Measurements from ENCODE around the gene FBXL22.

The FBXL22 gene

GRCh38 chr15:63597038-63597790 lies at the start of gene FBXL22:
TSS of gene FBXL22 (plus strand) at chr15:63597387. CDS start at chr15:63597393, 6 bp downstream.
- DNase-seq (ENCODE audit: extremely low spot score, insufficient read length, low read depth) (no peak), FAIRE-seq (no peak)

GRCh38 chr15:63551400-63551799 lies 45.8 kb upstream of the FBXL22 start:
- DNase-seq (ENCODE audit: extremely low spot score, insufficient read length, low read depth) = no peak
- FAIRE-seq = no peak

- DNase-seq (ENCODE audit: extremely low spot score, insufficient read length, low read depth) (no peak), FAIRE-seq (peak; percentile 84)
Observed at GRCh38 chr15:63553388-63553791, 43.8 kb upstream of the FBXL22 start.

GRCh38 chr15:63554337-63554927 lies 42.8 kb upstream of the FBXL22 start:
- DNase-seq (ENCODE audit: extremely low spot score, insufficient read length, low read depth) = no peak
- peak; percentile 46 for FAIRE-seq

- no peak for FAIRE-seq
- no peak for DNase-seq (ENCODE audit: extremely low spot score, insufficient read length, low read depth)
Observed at GRCh38 chr15:63555507-63555906, 41.7 kb upstream of the FBXL22 start.

GRCh38 chr15:63556246-63556645 lies 40.9 kb upstream of the FBXL22 start:
- no peak for DNase-seq (ENCODE audit: extremely low spot score, insufficient read length, low read depth)
- FAIRE-seq = no peak

- DNase-seq (ENCODE audit: extremely low spot score, insufficient read length, low read depth) (no peak), FAIRE-seq (no peak)
Observed at GRCh38 chr15:63556736-63557135, 40.5 kb upstream of the FBXL22 start.

GRCh38 chr15:63559753-63560152 lies 37.4 kb upstream of the FBXL22 start:
- DNase-seq (ENCODE audit: extremely low spot score, insufficient read length, low read depth) = no peak
- FAIRE-seq = no peak

GRCh38 chr15:63560741-63561448 lies 36.3 kb upstream of the FBXL22 start:
- no peak for DNase-seq (ENCODE audit: extremely low spot score, insufficient read length, low read depth)
- peak; percentile 62 for FAIRE-seq

GRCh38 chr15:63564093-63564492 lies 33.1 kb upstream of the FBXL22 start:
- FAIRE-seq = no peak
- DNase-seq (ENCODE audit: extremely low spot score, insufficient read length, low read depth) = no peak

- FAIRE-seq (peak; percentile 9), DNase-seq (ENCODE audit: extremely low spot score, insufficient read length, low read depth) (no peak)
Observed at GRCh38 chr15:63565536-63566186, 31.5 kb upstream of the FBXL22 start.

- no peak for DNase-seq (ENCODE audit: extremely low spot score, insufficient read length, low read depth)
- FAIRE-seq = no peak
Observed at GRCh38 chr15:63572749-63573464, 24.3 kb upstream of the FBXL22 start.

GRCh38 chr15:63573533-63573932 lies 23.7 kb upstream of the FBXL22 start:
- no peak for FAIRE-seq

GRCh38 chr15:63575312-63575711 lies 21.9 kb upstream of the FBXL22 start:
- FAIRE-seq (no peak), DNase-seq (ENCODE audit: extremely low spot score, insufficient read length, low read depth) (no peak)

More at GRCh38 chr15:63573533-63573932, 23.7 kb upstream of the FBXL22 start:
- no peak for DNase-seq (ENCODE audit: extremely low spot score, insufficient read length, low read depth)

GRCh38 chr15:63576441-63576840 lies 20.7 kb upstream of the FBXL22 start:
- DNase-seq (ENCODE audit: extremely low spot score, insufficient read length, low read depth) (no peak), FAIRE-seq (no peak)

GRCh38 chr15:63582179-63582578 lies 15.0 kb upstream of the FBXL22 start:
- no peak for DNase-seq (ENCODE audit: extremely low spot score, insufficient read length, low read depth)
- no peak for FAIRE-seq

- FAIRE-seq (no peak), DNase-seq (ENCODE audit: extremely low spot score, insufficient read length, low read depth) (no peak)
Observed at GRCh38 chr15:63582718-63583426, 14.3 kb upstream of the FBXL22 start.

- DNase-seq (ENCODE audit: extremely low spot score, insufficient read length, low read depth) (no peak), FAIRE-seq (no peak)
Observed at GRCh38 chr15:63586790-63587189, 10.4 kb upstream of the FBXL22 start.

GRCh38 chr15:63587527-63587926 lies 9.7 kb upstream of the FBXL22 start:
- FAIRE-seq (no peak), DNase-seq (ENCODE audit: extremely low spot score, insufficient read length, low read depth) (no peak)
